Measurements from ENCODE around the gene FURIN. TPM values are rescaled to one million over a fixed set of nuclear protein-coding genes. Genes with fewer than 3 reads are reported as not detected.

FURIN gene
- total and polyA plus RNA-seq, 8 donors = 43.6 to 114 (median 61.1) TPM

GRCh38 chr15:90876046-90876445, 7.7 kb downstream of the FURIN start:
- Histone ChIP-seq H3K4me3 (no peak overlapping the region), H3K27me3 (no peaks in the 10 kb centered on the region), H3K27ac (no peak overlapping the region), H3K9me3 (no peaks in the 10 kb centered on the region), H3K4me1 (peaks cover 14 to 29% of the 10 kb centered on the region in 2 donors), H3K36me3 (peaks cover 0 to 60% of the 10 kb centered on the region in 2 donors)
- no peak for ATAC-seq
- intact Hi-C loops (cut with DNase I) = no loop called here
- no peak for TF ChIP-seq CTCF (IDR thresholded peaks at IDR 0.05)
- DNase-seq = peak in 1 of 4 donors; percentile 54

- intact Hi-C loops (cut with DNase I) = no loop called here
- Histone ChIP-seq H3K36me3 (peaks cover 0 to 66% of the 10 kb centered on the region in 2 donors), H3K9me3 (no peaks in the 10 kb centered on the region)
Measured at GRCh38 chr15:90876512-90877170, 8.3 kb downstream of the FURIN start.

GRCh38 chr15:90877315-90877714, 8.9 kb downstream of the FURIN start:
- intact Hi-C loops (cut with DNase I) = no loop called here
- H3K27me3 ChIP-seq = no peaks in the 10 kb centered on the region
- peaks cover 0 to 72% of the 10 kb centered on the region in 2 donors for H3K36me3 ChIP-seq
- ATAC-seq (no peak), DNase-seq (peak in 1 of 4 donors; percentile 67)
- no peak overlapping the region for H3K4me3 ChIP-seq
- H3K9me3 ChIP-seq = no peaks in the 10 kb centered on the region
- H3K4me1 ChIP-seq = peaks cover 14 to 29% of the 10 kb centered on the region in 2 donors
- no peak for TF ChIP-seq CTCF (IDR thresholded peaks at IDR 0.05)
- no peak overlapping the region for H3K27ac ChIP-seq

More at GRCh38 chr15:90876512-90877170, 8.3 kb downstream of the FURIN start:
- H3K27ac ChIP-seq = no peak overlapping the region
- DNase-seq (peak in 1 of 4 donors; percentile 57), ATAC-seq (no peak)
- H3K27me3 ChIP-seq = no peaks in the 10 kb centered on the region
- no peak overlapping the region for H3K4me3 ChIP-seq
- peaks cover 14 to 29% of the 10 kb centered on the region in 2 donors for H3K4me1 ChIP-seq
- no peak for TF ChIP-seq CTCF (IDR thresholded peaks at IDR 0.05)

- peaks cover 9 to 29% of the 10 kb centered on the region in 2 donors for H3K4me1 ChIP-seq
- H3K27ac ChIP-seq = no peak overlapping the region
- ATAC-seq = no peak
- intact Hi-C loops (cut with DNase I) = no loop called here
- DNase-seq = peak in 1 of 4 donors; percentile 71
- H3K27me3 ChIP-seq = no peaks in the 10 kb centered on the region
- no peaks in the 10 kb centered on the region for H3K9me3 ChIP-seq
- H3K4me3 ChIP-seq = no peak overlapping the region
- H3K36me3 ChIP-seq = peaks cover 0 to 79% of the 10 kb centered on the region in 2 donors
- no peak for TF ChIP-seq CTCF (IDR thresholded peaks at IDR 0.05)
Measured at GRCh38 chr15:90877996-90878395, 9.6 kb downstream of the FURIN start.

- H3K4me3 ChIP-seq = no peak overlapping the region
- intact Hi-C loops (cut with DNase I) = no loop called here
- ATAC-seq (no peak), DNase-seq (peak in 1 of 4 donors; percentile 57)
- H3K27me3 ChIP-seq = no peaks in the 10 kb centered on the region
- peaks cover 7 to 29% of the 10 kb centered on the region in 2 donors for H3K4me1 ChIP-seq
- H3K36me3 ChIP-seq = peaks cover 0 to 79% of the 10 kb centered on the region in 2 donors
- TF ChIP-seq CTCF (IDR thresholded peaks at IDR 0.05) = no peak
- H3K27ac ChIP-seq = no peak overlapping the region
- no peaks in the 10 kb centered on the region for H3K9me3 ChIP-seq
Measured at GRCh38 chr15:90878660-90879059, 10.3 kb downstream of the FURIN start.
